Measurements from ENCODE around the gene TRPC4.

DNA sequence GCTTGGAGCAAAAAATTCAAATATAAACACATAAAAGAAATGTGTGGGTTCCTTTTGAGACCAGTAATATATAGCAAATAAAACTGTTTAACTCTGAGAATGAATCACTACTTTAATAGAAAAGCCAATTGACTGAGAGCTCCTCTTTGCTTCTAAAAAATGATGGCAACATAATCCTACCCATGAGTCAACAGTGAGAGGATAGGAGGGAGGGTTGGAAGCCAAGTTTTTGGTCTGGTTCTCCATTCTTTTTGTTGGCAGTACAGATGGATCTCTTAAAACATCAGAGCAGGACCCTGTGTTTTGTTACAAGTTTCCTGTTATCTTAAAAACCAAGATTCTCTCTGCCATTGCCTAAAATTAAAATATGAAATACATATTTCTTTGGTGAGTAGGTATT is 221.0 kb downstream of the TRPC4 start:
- TF ChIP-seq, protein P1, sequence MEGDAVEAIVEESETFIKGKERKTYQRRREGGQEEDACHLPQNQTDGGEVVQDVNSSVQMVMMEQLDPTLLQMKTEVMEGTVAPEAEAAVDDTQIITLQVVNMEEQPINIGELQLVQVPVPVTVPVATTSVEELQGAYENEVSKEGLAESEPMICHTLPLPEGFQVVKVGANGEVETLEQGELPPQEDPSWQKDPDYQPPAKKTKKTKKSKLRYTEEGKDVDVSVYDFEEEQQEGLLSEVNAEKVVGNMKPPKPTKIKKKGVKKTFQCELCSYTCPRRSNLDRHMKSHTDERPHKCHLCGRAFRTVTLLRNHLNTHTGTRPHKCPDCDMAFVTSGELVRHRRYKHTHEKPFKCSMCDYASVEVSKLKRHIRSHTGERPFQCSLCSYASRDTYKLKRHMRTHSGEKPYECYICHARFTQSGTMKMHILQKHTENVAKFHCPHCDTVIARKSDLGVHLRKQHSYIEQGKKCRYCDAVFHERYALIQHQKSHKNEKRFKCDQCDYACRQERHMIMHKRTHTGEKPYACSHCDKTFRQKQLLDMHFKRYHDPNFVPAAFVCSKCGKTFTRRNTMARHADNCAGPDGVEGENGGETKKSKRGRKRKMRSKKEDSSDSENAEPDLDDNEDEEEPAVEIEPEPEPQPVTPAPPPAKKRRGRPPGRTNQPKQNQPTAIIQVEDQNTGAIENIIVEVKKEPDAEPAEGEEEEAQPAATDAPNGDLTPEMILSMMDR (IDR thresholded peaks at IDR 0.05; ENCODE audit: insufficient read depth, low read length): no peak
- no peak for TF ChIP-seq GABPA (IDR thresholded peaks at IDR 0.05; ENCODE audit: low read depth)
